ENCODE results near the gene RNF220. TPM values are rescaled to one million over a fixed set of nuclear protein-coding genes. Genes with fewer than 3 reads are reported as not detected.

RNF220 gene
- total and polyA plus RNA-seq, 10 donors, result 59.0 to 126 (median 71.7) TPM

- DNase-seq, result peak; percentile 14
- Histone ChIP-seq H3K4me3 (no peak overlapping the region), H3K27me3 (replicated peaks in 1 of 7) (peaks cover 0 to 19% (median 8%) of the 10 kb centered on the region in 7 donors), H3K27ac (no peak overlapping the region), H3K9me3 (no peaks in the 10 kb centered on the region), H3K36me3 (no peaks in the 10 kb centered on the region), H3K4me1 (peaks cover 0 to 7% (median 0%) of the 10 kb centered on the region in 6 donors)
- WGBS, 5 donors, result 61 to 83% (median 74%) methylated on average over 12 of the region's 12 CpGs
- TF ChIP-seq, protein P1, sequence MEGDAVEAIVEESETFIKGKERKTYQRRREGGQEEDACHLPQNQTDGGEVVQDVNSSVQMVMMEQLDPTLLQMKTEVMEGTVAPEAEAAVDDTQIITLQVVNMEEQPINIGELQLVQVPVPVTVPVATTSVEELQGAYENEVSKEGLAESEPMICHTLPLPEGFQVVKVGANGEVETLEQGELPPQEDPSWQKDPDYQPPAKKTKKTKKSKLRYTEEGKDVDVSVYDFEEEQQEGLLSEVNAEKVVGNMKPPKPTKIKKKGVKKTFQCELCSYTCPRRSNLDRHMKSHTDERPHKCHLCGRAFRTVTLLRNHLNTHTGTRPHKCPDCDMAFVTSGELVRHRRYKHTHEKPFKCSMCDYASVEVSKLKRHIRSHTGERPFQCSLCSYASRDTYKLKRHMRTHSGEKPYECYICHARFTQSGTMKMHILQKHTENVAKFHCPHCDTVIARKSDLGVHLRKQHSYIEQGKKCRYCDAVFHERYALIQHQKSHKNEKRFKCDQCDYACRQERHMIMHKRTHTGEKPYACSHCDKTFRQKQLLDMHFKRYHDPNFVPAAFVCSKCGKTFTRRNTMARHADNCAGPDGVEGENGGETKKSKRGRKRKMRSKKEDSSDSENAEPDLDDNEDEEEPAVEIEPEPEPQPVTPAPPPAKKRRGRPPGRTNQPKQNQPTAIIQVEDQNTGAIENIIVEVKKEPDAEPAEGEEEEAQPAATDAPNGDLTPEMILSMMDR (IDR thresholded peaks at IDR 0.05 in 8 of 11, conservative IDR thresholded peaks at IDR 0.05 in 3 of 11), result no peak
- TF ChIP-seq POLR2AphosphoS5 (IDR thresholded peaks at IDR 0.05) (no peak), POLR2A (IDR thresholded peaks at IDR 0.05) (no peak)
- intact Hi-C loops (cut with DNase I; ENCODE audit: low total_unique reads), result no loop called here
These were observed 214.3 kb downstream of the RNF220 start for GRCh38 chr1:44619261-44619900.

DNA sequence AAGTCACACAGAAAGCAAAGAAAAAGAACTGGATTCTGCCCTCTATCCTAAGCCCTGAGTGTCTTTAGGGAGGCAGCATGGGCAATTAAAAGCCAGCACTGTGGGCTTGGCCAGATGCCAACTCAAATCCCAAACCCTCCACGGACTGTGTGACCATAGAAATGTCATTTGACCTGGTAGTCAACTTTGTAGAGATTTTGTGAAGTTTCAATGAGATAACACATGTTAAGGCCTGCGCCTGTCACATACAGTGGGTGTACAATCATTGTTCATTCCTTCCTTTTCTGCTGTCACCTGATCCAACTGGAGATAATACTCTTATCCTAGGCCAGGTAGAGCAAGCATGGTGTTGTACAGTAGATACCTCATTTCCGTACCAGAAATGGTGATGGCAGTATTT, 215.0 kb downstream of the RNF220 start:
- Histone ChIP-seq H3K4me1 (peaks cover 0 to 7% (median 0%) of the 10 kb centered on the region in 6 donors), H3K27ac (no peak overlapping the region), H3K27me3 (replicated peaks in 1 of 7) (peaks cover 0 to 19% (median 8%) of the 10 kb centered on the region in 7 donors), H3K4me3 (no peak overlapping the region), H3K9me3 (no peaks in the 10 kb centered on the region), H3K36me3 (no peaks in the 10 kb centered on the region)
- TF ChIP-seq, protein P1 (IDR thresholded peaks at IDR 0.05 in 8 of 11, conservative IDR thresholded peaks at IDR 0.05 in 3 of 11), result no peak
- no peak for TF ChIP-seq POLR2AphosphoS5 (IDR thresholded peaks at IDR 0.05)
- TF ChIP-seq POLR2A (IDR thresholded peaks at IDR 0.05), result no peak
- intact Hi-C loops (cut with DNase I; ENCODE audit: low total_unique reads), result no loop called here
- DNase-seq, result peak; percentile 1
- 76 to 82% (median 79%) methylated on average over 3 of the region's 3 CpGs for WGBS, 5 donors

- peak; percentile 24 for DNase-seq
- 87 to 92% (median 88%) methylated on average over 15 of the region's 15 CpGs for WGBS, 5 donors
- H3K4me1 ChIP-seq, result peaks cover 0 to 6% (median 0%) of the 10 kb centered on the region in 6 donors
These were observed 216.8 kb downstream of the RNF220 start for GRCh38 chr1:44621841-44622286.

More at GRCh38 chr1:44621841-44622286, 216.8 kb downstream of the RNF220 start:
- Histone ChIP-seq H3K9me3 (no peaks in the 10 kb centered on the region), H3K36me3 (no peaks in the 10 kb centered on the region), H3K27ac (no peak overlapping the region), H3K4me3 (no peak overlapping the region), H3K27me3 (replicated peaks in 1 of 7) (peaks cover 0 to 11% (median 6%) of the 10 kb centered on the region in 7 donors)
- no peak for TF ChIP-seq POLR2AphosphoS5 (IDR thresholded peaks at IDR 0.05)
- no peak for TF ChIP-seq POLR2A (IDR thresholded peaks at IDR 0.05)
- TF ChIP-seq, protein P1 (IDR thresholded peaks at IDR 0.05 in 8 of 11, conservative IDR thresholded peaks at IDR 0.05 in 3 of 11), result no peak
- intact Hi-C loops (cut with DNase I; ENCODE audit: low total_unique reads), result no loop called here

Data from spleen (tissue), 11 donors.